NCI-H345 treated with DMSO at 0.1 percent for 48 hours (cell line): ENCODE data around the gene CSNK2B.

ENCODE experiments used
- DNase-seq: peaks from one replicate; lab custom pipeline; 2025; ENCODE audit not compliant: unreplicated experiment; lab: John Stamatoyannopoulos, UW

The CSNK2B gene

DNA sequence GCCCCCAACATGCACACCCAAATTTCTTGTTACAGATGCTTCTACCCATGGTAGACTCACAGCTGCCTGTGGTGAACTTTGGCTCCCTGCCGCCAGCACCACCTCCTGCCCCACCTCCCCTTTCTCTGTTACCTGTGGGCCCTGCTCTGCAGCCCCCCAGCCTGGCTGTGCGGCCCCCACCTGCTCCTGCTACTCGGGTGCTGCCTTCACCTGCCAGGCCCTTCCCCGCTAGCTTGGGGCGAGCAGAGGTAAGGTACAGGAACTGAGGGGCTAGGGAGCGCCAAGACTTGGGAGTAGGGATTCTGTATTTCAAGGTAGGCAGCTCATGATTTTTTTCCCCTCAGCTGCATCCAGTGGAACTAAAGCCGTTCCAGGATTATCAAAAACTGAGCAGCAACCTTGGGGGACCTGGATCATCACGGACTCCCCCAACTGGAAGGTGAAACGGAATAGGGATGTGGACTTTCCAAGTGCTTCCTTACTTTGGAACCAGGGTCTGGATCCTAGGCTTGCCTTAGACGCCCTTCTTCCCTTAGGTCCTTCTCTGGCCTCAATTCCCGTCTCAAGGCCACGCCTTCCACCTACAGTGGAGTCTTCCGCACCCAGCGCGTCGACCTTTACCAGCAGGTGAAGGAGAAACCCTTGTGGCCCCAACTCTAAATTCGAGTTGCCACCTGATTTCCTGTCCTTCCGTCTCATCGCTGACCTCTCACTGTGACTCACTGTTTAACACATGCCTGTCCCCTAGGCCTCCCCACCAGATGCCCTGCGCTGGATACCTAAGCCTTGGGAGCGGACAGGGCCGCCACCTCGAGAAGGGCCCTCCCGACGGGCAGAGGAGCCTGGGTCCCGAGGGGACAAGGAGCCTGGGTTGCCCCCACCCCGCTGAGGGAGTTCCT, 28.9 kb upstream of the CSNK2B start:
- DNase-seq: no peak

DNA sequence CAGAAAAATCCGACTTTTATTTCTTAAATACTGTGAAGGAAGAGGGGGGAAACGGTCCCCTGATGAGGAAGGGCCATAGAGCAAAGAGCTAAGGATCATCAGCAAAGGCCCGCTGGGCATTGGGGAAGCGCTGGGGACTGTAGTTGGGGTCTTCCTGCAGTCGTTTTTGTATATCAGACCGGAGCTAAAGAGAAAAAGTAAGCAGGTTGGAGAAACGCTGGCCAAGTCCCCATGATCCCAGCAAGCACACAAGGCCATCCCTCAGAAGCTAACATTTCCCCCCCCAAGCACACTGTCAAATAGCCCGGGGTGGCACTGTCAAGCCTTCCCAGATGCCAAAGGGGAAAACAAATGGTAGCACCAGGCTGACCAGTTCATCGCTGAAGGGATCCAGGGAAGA, 26.8 kb upstream of the CSNK2B start:
- no peak for DNase-seq

DNA sequence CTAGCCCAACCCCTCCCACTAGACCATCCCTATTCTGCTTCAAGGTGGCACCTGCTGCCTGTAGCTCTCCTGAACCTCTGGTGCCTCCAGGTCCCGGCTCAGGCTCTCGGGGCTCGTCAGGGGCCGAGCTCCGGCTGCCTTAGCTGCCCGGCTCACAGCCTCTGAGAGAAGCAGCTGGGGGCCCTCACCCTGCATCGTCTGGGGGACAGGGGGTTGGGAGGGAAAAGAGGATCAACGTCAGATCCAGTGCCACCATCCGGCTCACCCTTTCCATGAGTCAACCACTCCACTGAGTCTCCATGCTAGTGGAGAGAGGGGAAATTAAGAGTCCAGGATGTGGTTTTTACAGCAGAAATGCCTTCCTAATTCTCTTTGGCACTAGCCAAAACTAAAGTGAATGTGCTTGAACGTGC, 26.4 kb upstream of the CSNK2B start:
- no peak for DNase-seq

DNA sequence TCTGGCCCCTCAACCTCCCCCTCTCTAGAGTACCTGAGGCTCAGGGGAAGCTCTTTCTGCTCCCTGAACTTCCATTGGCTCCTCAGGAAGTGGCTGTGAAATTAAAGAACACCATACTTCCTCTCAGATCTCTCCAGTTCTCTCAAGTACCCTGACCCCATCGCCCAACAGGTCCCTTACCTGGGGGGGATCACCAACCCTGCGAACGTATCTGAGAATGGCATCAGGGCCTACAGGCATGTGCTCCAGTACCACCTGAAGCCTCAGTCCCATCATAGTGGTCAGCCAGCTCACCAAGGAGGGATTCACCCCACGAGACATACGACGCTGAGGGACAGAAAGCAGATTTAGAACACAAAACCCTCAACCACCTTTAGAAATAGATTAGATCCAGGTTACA, 25.3 kb upstream of the CSNK2B start:
- no peak for DNase-seq

DNA sequence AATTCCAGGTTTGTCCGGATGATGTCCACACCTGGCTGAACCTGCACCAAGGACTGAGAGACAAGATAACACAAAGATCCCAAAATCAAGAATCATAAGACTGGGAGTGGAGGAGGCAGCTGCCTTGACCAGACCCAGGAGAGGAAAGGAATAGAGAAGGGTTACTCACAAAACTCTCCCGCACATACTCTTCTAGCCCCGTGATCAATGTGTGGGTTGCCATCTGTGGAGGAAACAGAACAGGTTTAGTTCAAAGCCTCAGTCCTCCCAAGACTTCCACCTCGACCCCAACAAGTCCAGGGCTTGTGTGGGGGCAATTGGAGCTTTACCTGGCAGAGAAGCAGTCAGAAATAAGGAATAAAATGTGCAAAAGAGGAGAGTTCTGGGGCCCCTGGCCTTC, 24.5 kb upstream of the CSNK2B start:
- no peak for DNase-seq

DNA sequence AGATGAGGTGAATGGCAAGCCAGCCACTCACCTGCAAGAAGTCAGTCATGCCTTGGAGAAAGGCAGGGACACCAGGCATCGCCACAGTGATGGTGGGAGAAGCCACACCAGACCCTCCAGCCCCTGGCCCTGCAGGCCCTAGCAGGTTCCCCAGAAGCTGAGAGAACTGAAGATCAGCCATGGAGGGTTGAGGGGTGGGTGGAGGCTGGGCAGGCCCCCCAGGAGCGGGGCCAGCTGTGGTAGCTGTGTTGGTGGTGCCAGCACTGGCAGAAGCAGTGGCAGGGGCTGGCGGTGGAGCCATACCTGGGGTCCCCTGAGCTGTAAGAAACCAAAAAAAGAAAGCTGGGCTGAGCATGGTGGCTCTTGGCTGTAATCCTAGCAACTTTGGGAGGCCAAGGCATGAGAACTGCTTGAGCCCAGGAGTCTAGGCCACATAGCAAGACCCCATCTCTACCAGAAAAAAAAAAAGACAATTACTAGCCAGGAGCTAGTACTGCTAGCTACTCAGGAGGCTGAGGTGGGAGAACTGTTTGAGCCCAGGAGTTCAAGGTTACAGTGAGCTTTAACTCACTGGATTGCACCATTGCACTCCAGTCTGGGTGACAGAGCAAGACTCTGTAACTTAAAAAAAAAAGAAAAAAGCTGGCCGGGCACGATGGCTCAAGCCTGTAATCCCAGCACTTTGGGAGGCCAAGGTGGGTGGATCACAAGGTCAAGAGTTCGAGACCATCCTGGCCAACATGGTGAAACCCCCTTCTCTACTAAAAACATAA, 22.9 kb upstream of the CSNK2B start:
- DNase-seq: no peak

DNA sequence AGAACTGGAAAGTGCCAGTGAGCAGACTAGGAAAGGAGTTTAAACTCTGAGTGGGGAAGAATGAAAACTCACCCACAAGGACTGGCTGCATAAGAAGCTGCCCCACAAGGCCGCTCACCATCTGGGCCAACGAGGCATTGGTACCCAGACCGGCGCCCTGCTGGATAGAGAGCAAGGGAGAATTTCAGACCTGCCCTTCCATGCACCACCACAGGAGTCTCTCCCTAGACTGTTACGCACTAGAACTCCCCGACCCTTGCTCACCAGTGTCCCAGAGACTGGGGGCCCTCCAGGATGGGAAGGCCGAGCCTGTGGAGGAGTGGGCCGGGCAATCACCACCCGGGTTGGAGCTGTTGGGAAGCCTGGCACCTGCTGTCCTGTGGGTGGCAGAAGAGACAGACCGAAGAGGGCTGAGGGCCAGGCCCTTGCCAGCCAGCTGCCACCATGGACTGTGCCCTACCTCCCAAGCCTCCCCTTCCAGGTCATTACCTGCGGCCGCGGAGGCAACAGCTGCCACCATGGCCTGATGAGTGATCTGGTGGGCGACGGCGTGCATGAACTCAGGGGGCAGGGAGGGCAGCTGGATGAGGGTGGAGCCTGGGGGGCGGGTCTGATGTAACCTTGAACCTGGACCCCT, 21.9 kb upstream of the CSNK2B start:
- DNase-seq: no peak

DNA sequence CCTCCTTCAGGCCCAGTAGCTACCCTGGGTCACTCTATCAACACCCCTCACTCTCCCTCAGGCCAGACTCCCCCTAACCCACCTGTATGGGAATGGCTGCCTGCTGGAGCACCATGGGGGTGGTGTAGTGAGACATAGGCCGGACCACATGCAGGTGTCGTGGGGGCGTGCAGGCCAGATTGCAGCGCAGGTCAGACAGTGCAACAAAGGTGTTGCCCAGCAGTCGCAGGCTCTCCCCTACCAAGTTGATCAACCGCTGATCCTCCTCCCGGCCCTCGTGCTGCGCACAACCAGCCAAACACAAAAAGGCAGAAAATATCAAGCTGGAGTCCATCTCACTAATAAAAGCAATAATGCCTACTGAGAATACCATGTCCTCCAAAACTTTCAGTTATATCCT, 20.6 kb upstream of the CSNK2B start:
- no peak for DNase-seq

DNA sequence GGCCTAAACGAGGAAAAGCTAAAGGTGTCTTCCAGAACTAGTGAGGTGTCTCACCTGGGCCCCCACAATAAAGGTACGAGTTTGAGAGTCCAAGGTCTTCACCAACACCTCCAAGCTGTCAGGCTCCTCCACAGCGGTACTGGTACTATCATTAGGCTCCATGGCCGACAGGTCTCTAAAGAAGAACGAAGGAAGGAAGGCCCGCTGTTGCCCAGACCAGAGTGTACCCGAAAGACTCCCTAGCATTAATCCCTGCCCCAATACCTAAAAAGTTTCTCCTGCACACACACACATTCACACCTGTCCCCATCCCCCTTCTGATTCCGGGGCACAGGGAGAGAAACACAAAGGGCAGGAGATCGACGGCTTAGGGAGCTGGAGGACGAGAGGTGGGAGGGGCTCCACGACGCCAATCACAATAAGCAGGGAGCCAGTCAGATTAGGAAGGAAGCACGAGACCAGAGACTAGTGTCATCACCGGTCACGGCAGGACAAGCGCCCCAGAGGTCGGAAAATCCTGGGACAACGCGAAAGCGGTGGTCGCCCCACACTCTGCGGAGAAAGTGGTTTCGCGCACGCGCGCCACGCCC, 14.2 kb upstream of the CSNK2B start:
- DNase-seq: peak; percentile 26

DNA sequence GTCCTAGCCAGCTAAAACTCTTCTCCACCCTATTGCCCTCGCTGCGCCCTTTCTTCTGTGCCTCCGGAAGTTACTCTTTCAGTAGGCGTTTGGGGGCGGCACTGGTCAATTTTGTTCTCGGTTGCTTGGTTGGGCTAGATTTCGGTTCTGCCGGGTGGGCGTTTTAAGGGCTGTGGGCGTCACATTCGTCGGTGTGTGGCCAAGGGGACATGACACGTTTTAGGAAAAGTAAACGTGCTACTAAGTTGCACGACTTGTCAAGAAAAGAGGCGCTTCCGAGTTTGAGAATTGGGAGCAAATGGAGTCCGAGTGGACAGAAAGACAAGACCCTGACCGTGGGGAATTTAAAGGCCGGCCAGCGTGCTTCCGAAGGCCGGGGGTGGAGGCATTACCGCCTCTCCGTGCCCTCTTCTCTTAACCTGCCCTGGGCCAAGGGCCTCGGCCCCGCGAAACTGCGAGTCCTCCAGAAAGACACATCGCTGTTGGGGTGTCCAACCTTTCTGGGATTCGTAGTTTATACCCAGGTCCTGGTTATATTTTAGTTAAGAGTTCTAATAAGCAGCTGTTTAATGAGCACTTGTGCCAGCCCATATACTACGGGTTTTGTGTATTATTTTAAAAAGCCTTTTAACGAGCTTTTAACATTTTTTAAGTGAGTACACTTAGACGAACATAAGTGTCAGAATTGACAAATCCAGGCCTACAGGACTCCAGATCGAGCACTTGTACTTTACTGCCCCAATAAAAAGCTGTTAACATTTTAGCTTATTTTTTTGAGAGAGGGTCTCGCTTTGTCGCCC, 12.8 kb upstream of the CSNK2B start:
- DNase-seq: no peak

DNA sequence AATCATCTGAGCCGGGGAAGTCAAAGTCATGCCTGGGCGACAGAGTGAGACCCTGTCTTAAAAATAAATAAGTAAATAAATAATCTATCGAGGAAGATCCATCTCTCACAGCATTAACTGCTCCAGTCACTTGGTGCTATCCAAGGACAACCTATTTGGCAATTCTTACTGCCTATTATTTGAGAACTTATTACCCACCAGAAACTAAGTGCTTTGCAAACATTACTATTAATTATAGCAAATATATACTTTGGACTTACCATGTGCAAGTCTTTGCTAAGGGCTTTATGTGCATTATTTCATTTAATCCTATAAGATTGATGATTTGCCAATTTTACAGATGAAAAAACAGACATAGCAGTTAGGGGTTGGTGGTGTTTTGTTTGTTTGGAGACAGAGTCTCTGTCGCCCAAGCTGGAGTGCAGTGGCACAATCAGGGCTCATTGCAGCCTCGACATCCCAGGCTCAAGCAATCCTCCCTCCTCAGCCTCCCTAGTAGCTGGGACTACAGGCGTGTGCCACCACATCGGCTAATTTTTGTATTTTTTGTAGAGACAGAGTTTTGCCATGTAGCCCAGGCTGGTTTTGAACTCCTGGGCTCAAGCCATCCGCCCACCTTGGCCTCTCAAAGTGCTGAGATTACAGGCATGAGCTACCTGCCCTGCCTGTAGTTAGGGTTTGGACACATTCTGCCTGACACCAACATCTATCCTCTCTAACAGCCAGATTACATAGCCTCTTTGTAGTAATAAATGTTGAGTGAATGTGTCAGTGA, 11.1 kb upstream of the CSNK2B start:
- no peak for DNase-seq

DNA sequence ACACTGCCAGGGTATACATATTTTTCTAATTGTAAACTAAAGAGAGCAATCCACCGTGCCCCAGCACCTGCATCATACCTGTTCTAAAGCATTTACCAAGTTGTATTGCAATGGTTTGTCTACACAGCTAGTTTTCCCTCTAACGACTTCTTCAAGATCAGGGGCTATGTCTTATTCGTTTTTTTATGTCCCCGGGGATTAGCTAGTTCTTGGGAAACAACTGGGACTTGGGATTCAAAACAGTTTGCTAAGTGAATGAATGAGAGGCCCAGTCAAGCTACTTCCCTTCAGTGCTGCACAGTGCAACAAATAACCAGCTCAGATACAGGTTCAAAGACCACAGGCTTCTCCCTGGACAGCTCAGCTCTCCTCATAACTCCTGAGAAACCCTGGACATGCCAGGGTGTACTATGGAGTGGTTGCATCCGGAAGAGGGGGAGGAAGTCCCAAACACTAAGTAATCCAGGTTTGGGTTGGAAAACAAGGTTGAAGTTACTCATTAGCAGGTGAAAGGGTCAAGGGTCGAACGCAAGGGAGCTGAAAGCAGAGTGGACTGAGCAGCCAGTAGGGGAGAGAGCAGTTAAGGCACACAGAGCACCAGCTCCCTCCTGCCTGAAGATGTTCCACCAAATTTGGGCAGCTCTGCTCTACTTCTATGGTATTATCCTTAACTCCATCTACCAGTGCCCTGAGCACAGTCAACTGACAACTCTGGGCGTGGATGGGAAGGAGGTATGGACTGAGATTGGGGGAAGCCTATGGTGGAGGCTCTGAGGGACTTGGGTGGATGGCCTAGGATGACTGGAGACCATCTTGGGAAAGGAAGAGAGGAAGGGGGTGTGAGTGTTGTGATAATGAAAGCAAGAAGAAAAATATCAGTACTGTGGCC, 10.3 kb upstream of the CSNK2B start, which contains the start of gene APOM:
Gene APOM (plus strand): TSS at position 546 of the 889 bp plus-strand sequence. CDS start 73 bp downstream, at position 619.
- DNase-seq: no peak

DNA sequence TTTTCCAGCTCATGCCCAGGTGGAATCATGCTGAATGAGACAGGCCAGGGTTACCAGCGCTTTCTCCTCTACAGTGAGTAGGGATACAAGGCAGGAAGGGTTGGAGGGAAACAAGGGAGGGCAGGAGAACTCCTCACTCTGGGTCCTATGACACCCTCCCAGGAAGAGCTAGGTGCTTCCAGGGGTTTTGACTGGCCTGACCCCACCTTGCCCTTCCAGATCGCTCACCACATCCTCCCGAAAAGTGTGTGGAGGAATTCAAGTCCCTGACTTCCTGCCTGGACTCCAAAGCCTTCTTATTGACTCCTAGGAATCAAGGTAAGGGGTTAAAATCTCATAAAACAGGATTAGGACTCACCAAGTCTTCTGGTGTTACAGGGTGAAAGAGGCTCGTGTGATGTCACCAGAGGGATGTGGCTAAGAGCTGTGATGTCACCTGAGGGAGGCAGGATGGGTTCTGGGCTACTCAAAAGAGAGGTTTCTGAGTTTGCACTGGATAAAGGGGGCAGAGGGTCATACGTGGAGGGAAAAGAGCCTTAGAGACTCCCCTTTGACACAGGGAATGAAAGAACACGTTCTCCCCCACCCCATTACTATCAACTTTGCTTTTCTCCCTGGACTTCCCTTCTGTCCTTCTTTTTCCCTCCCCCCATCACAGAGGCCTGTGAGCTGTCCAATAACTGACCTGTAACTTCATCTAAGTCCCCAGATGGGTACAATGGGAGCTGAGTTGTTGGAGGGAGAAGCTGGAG, 8.3 kb upstream of the CSNK2B start:
- DNase-seq: no peak

DNA sequence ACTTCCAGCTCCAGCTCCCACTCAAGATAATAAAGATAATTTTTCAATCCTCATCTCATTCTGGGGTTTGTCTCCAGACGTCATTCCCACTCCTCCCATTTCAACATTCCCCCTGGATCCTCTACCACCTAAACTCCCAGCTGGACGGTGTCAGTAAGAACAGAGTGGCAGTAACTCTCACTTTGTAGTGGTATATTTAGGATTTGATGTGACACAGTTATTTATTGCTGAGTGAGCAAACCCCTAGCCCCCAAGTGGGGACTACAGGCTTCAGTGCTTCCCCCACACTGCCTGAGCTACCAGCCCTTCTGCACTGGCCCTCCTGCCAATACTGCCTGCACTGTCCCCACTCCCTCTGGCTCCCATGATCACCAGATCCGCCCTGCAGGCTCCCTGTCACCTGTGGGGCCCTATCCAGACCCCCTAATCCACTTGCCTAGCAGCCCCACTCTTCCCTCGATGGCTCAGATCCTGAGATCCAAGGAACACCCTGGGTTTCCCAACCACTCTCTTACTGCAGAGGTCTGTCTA, 7.7 kb upstream of the CSNK2B start:
- no peak for DNase-seq

DNA sequence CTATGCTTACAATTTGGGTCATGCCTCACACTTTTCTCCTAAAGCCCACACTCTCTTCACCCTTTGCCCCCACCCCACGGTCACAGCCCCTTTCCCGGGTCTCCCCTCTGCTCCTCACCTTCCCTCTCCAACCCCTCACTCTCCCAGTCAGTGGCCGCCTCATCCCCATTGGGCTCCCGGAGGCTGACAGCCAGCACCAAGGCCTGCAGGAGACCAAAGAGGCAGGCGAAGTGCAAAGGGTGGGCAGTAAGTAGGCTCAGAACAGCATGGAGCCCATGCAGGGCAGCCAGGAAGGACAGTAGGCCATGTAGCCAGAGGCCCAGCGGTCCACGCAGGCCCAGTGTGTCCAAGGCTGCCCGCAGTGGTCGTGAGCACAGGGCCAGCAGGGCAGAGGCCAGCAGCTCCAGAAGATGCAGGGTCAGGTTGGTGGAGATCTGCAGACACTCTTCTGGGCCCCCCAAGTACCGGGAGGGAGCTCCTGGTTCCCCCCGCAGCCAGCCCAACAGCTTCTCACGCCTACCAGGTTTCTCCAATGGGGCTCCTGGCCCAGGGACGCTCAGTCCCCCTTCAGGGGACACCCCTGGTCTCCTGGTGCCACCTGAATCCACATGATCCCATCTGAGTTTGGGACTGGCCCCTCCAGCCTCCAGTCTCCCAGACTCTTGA, 6.8 kb upstream of the CSNK2B start:
- DNase-seq: no peak

DNA sequence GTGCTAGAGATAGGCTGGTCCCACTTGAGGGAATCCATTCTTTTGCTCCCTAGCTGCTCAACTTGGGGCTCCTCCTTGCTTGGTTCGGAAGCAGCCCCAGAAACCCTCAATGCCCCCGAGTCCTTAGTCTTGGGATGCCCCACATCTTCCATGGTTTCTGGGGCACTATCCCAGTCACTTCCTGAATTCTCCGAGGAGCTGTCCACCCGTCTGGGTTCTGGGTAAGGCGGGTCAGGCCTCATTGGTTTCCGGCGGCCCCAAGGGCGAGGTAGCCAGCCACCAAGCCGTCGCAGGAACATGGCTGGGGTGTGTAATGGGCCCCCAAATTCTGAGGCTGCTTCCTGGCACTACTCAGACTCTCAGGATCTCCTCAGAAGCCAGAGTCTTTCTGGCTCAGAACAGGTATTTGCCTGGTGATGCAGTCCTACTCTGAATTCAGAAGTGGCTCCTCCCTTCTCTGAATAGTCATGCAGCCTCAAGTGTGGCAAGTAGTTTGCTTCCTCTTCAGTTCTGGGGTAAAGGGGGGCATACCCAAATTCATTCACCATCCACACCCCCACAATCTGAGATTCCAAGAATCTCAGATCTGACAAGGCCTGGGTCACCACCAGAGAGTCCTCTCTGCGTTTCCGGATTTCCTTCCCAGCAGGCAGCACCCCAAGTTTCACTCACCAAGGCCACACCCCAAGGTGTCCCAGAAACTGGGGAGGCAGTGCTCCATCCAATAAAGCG, 6.1 kb upstream of the CSNK2B start:
- no peak for DNase-seq
